K562 (cell line): ENCODE results near the gene C16orf89. TPM values are rescaled to one million over a fixed set of nuclear protein-coding genes. Genes with fewer than 3 reads are reported as not detected.

Experiments used
- C11orf30 ChIP-seq: fragments of 450-650 bp; IDR thresholded peaks from 2 replicates; pipeline ENCODE4 v1.6.1; 2016; ENCODE audit warnings: low read depth, mild to moderate bottlenecking
- CHD1 ChIP-seq: fragments of 200-600 bp; sonication (generic); IDR thresholded peaks from one replicate; pipeline ENCODE4 v1.6.1; 2012; ENCODE audit warnings: mild to moderate bottlenecking, moderate library complexity, low read length, inconsistent platforms
- CREBBP ChIP-seq: IDR thresholded peaks from one replicate; pipeline ENCODE4 v1.6.1; 2012; ENCODE audit warnings: low read depth, mild to moderate bottlenecking, control low read depth, inconsistent platforms, low read length
- DPF2 ChIP-seq: fragments of 450-650 bp; IDR thresholded peaks from 2 replicates; pipeline ENCODE4 v1.6.1; 2016
- FOXK2 ChIP-seq, 2 experiments: fragments of 450-650 bp; IDR thresholded peaks in 1 of 2; conservative IDR thresholded peaks in 1 of 2; 2 replicates each; pipeline ENCODE4 v1.6.1; 2016; ENCODE audit warnings: low read depth in 2 of 2, mild to moderate bottlenecking in 1 of 2
- FOXP1 ChIP-seq: sonication (generic); formaldehyde crosslinking; IDR thresholded peaks from 2 replicates; pipeline ENCODE4 v1.8.0; 2022; ENCODE audit warnings: mild to moderate bottlenecking, missing genetic modification reagents
- GTF2E2 ChIP-seq: fragments of 200-800 bp; sonication (Bioruptor generic); IDR thresholded peaks from 2 replicates; pipeline ENCODE4 v1.6.1; 2016; ENCODE audit warnings: missing genetic modification characterization, missing compliant biosample characterization
- HDAC1 ChIP-seq, 2 experiments: fragments of 450-650 bp; IDR thresholded peaks; 2 replicates each; pipeline ENCODE4 v1.6.1; 2016 to 2017; ENCODE audit warnings: inconsistent platforms in 1 of 2, mild to moderate bottlenecking in 1 of 2, moderate library complexity in 1 of 2
- KDM4B ChIP-seq, 2 experiments: fragments of 450-650 bp in 1 of 2; sonication (generic) in 1 of 2; IDR thresholded peaks; 2 replicates each; pipeline ENCODE4 v1.6.1; 2016 to 2017; ENCODE audit warnings: borderline replicate concordance in 2 of 2, antibody characterized with exemption in 1 of 2, low read depth in 1 of 2, mild to moderate bottlenecking in 1 of 2
- MYNN ChIP-seq, 2 experiments: sonication (generic); formaldehyde crosslinking in 1 of 2; IDR thresholded peaks; 2 replicates each; pipeline versions ENCODE4 v1.5.0 to v1.6.1; 2016 to 2020; ENCODE audit warnings: antibody characterized with exemption in 1 of 2, missing genetic modification reagents in 1 of 2
- NRF1 ChIP-seq, 2 experiments: fragments of 450-650 bp; IDR thresholded peaks in 1 of 2; conservative IDR thresholded peaks in 1 of 2; 2 replicates each; pipeline ENCODE4 v1.6.1; 2014; ENCODE audit warnings: mild to moderate bottlenecking in 2 of 2
- RAD51 ChIP-seq: fragments of 450-650 bp; IDR thresholded peaks from 2 replicates; pipeline ENCODE4 v1.7.1; 2016; ENCODE audit warnings: low read depth, mild to moderate bottlenecking, borderline replicate concordance
- SOX6 ChIP-seq: fragments of 450-650 bp; IDR thresholded peaks from 2 replicates; pipeline ENCODE4 v1.6.1; 2014; ENCODE audit warnings: mild to moderate bottlenecking
- TAF7 ChIP-seq: fragments of 450-650 bp; IDR thresholded peaks from 2 replicates; pipeline ENCODE4 v1.6.1; 2016; ENCODE audit warnings: missing genetic modification characterization, missing compliant biosample characterization
- ZNF263 ChIP-seq: sonication (generic); formaldehyde crosslinking; IDR thresholded peaks from 2 replicates; pipeline ENCODE4 v1.8.0; 2022; ENCODE audit warnings: mild to moderate bottlenecking, missing genetic modification reagents, borderline replicate concordance
- ZNF668 ChIP-seq: fragments of 250-450 bp; sonication (Bioruptor Pico); IDR thresholded peaks from 2 replicates; pipeline ENCODE4 v1.8.0; 2022; ENCODE audit warnings: mild to moderate bottlenecking, inconsistent platforms
- polyA plus RNA-seq, 8 experiments: library from polyadenylated mRNA; depleted of rRNA in 4 of 8; stranded (reverse) in 5 of 8; unstranded in 3 of 8; fragments of >200 nt; fragmentation: Nextera tagmentation in 2 of 8; fragmentation: Illumina TruSeq in 1 of 8; extraction: Ambion mirVana in 2 of 8; extraction: Trizol in 1 of 8; gene quantifications; 2 replicates each; pipeline versions ENCODE4 v1.2.1 to v1.2.3, GENCODE V29; 2011 to 2014; ENCODE audit warnings: inconsistent platforms in 1 of 8, missing spikeins in 1 of 8
- total RNA-seq, 7 experiments: library from RNA; depleted of rRNA in 6 of 7; stranded (reverse); fragments of >200 nt in 6 of 7; fragmentation: Illumina TruSeq in 2 of 7; extraction: Trizol in 2 of 7; gene quantifications; 2 replicates each; pipeline versions ENCODE4 v1.2.1 to v1.2.3, GENCODE V29; 2011 to 2021; ENCODE audit warnings: low replicate concordance in 1 of 7
- TF ChIP-seq, protein P1 (sequence below), 2 experiments: fragments of 250-450 bp in 1 of 2; fragments of 450-650 bp in 1 of 2; sonication (Bioruptor Pico) in 1 of 2; IDR thresholded peaks; 2 replicates each; pipeline versions ENCODE4 v1.6.1 to v1.8.0; 2016 to 2021; ENCODE audit warnings: mild to moderate bottlenecking in 2 of 2, moderate library complexity in 2 of 2, missing compliant biosample characterization in 1 of 2, missing genetic modification characterization in 1 of 2
- TF ChIP-seq, protein P2 (sequence below): fragments of 250-450 bp; sonication (Bioruptor Pico); IDR thresholded peaks from 2 replicates; pipeline ENCODE4 v1.8.0; 2021; ENCODE audit warnings: borderline replicate concordance, mild to moderate bottlenecking, moderate library complexity; ENCODE audit not compliant: poor library complexity, severe bottlenecking
- TF ChIP-seq, protein P3 (sequence below): sonication (generic); formaldehyde crosslinking; IDR thresholded peaks from 2 replicates; pipeline ENCODE4 v1.8.0; 2022; ENCODE audit warnings: missing genetic modification reagents, mild to moderate bottlenecking, moderate library complexity, borderline replicate concordance
- TF ChIP-seq, protein P4 (sequence below): fragments of 250-450 bp; sonication (Bioruptor Pico); IDR thresholded peaks from 2 replicates; pipeline ENCODE4 v1.4.0; 2020

Gene C16orf89
- total and polyA plus RNA-seq, 9 of the 15 experiments (the other 6 are each of a cell fraction or from before 2014, with no cell fraction given) = not detected

DNA sequence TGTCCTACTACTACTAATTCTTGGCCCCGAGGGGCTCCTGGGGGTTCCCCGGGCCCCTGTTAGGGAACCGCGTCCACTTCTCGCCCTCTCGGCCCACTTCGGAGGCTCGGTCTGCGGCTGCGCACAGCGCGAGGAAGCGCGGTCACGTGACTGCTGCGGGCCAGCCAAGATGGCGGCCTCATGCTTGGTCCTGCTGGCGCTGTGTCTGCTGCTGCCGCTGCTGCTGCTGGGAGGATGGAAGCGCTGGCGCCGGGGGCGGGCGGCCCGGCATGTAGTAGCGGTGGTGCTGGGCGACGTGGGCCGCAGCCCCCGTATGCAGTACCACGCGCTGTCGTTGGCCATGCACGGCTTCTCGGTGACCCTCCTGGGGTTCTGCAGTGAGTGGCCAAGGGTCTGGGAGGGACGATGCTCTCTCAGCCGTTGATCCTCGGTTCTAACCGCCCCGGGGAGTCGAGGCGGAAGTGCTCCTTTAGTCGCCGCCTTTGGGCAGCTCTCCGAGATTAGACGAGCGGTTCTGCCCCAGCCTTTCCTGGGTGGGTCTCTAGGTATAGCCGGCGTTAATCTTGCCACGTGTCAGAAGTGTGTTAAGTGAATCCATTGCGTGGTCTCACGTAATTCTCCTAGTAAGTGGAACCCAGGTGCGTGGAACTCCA lies 6.1 kb upstream of the C16orf89 start, which contains the start of gene ALG1 (continued):
- TF ChIP-seq, protein P1, sequence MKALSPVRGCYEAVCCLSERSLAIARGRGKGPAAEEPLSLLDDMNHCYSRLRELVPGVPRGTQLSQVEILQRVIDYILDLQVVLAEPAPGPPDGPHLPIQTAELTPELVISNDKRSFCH (CRISPR knock-in tag; IDR thresholded peaks at IDR 0.05) = no peak
- TF ChIP-seq, protein P1 (tag; IDR thresholded peaks at IDR 0.05) = no peak
- no peak for TF ChIP-seq MYNN (IDR thresholded peaks at IDR 0.05)
- 0 out of 2 replicates have a peak, but pooled peaks have one; percentile 27 for TF ChIP-seq MYNN (CRISPR knock-in tag; IDR thresholded peaks at IDR 0.05)
- TF ChIP-seq, protein P2, sequence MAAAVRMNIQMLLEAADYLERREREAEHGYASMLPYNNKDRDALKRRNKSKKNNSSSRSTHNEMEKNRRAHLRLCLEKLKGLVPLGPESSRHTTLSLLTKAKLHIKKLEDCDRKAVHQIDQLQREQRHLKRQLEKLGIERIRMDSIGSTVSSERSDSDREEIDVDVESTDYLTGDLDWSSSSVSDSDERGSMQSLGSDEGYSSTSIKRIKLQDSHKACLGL (CRISPR knock-in tag) = peak; percentile 30
- peak; percentile 47 for TF ChIP-seq ZNF263 (CRISPR knock-in tag)
- peak; percentile 90 to 93 for TF ChIP-seq NRF1 (conservative IDR thresholded peaks at IDR 0.05 in 1 of 2, IDR thresholded peaks at IDR 0.05 in 1 of 2)
- peak; percentile 89 for TF ChIP-seq TAF7 (tag)
- TF ChIP-seq GTF2E2 = peak; percentile 77
- TF ChIP-seq, protein P3, sequence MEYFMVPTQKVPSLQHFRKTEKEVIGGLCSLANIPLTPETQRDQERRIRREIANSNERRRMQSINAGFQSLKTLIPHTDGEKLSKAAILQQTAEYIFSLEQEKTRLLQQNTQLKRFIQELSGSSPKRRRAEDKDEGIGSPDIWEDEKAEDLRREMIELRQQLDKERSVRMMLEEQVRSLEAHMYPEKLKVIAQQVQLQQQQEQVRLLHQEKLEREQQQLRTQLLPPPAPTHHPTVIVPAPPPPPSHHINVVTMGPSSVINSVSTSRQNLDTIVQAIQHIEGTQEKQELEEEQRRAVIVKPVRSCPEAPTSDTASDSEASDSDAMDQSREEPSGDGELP (CRISPR knock-in tag) = peak; percentile 62; the same call in 1 of the 2 replicates
- TF ChIP-seq SOX6 = peak; percentile 9; the same call in 1 of the 2 replicates
- TF ChIP-seq C11orf30 = peak; percentile 99
- no peak for TF ChIP-seq FOXP1
- TF ChIP-seq RAD51 = peak; percentile 99
- TF ChIP-seq FOXK2 (conservative IDR thresholded peaks at IDR 0.05 in 1 of 2, IDR thresholded peaks at IDR 0.05 in 1 of 2; ENCODE audit: low read depth in 2 of 2) = peak; percentile 40 to 71; a peak in 2 of 4 replicates
- no peak for TF ChIP-seq CHD1
- TF ChIP-seq KDM4B (IDR thresholded peaks at IDR 0.05; ENCODE audit: borderline replicate concordance in 2 of 2, low read depth in 1 of 2) = peak in 1 of 2 experiments; percentile 54; a peak in 1 of 4 replicates
- TF ChIP-seq HDAC1 (IDR thresholded peaks at IDR 0.05) = peak in 1 of 2 experiments; percentile 98; a peak in 2 of 4 replicates
- TF ChIP-seq ZNF668 (CRISPR knock-in tag) = no peak
- TF ChIP-seq CREBBP = no peak
- TF ChIP-seq DPF2 = no peak
- TF ChIP-seq, protein P4, sequence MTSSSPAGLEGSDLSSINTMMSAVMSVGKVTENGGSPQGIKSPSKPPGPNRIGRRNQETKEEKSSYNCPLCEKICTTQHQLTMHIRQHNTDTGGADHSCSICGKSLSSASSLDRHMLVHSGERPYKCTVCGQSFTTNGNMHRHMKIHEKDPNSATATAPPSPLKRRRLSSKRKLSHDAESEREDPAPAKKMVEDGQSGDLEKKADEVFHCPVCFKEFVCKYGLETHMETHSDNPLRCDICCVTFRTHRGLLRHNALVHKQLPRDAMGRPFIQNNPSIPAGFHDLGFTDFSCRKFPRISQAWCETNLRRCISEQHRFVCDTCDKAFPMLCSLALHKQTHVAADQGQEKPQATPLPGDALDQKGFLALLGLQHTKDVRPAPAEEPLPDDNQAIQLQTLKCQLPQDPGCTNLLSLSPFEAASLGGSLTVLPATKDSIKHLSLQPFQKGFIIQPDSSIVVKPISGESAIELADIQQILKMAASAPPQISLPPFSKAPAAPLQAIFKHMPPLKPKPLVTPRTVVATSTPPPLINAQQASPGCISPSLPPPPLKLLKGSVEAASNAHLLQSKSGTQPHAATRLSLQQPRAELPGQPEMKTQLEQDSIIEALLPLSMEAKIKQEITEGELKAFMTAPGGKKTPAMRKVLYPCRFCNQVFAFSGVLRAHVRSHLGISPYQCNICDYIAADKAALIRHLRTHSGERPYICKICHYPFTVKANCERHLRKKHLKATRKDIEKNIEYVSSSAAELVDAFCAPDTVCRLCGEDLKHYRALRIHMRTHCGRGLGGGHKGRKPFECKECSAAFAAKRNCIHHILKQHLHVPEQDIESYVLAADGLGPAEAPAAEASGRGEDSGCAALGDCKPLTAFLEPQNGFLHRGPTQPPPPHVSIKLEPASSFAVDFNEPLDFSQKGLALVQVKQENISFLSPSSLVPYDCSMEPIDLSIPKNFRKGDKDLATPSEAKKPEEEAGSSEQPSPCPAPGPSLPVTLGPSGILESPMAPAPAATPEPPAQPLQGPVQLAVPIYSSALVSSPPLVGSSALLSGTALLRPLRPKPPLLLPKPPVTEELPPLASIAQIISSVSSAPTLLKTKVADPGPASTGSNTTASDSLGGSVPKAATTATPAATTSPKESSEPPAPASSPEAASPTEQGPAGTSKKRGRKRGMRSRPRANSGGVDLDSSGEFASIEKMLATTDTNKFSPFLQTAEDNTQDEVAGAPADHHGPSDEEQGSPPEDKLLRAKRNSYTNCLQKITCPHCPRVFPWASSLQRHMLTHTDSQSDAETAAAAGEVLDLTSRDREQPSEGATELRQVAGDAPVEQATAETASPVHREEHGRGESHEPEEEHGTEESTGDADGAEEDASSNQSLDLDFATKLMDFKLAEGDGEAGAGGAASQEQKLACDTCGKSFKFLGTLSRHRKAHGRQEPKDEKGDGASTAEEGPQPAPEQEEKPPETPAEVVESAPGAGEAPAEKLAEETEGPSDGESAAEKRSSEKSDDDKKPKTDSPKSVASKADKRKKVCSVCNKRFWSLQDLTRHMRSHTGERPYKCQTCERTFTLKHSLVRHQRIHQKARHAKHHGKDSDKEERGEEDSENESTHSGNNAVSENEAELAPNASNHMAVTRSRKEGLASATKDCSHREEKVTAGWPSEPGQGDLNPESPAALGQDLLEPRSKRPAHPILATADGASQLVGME (CRISPR knock-in tag) = 0 out of 2 replicates have a peak, but pooled peaks have one; percentile 81
